HTERT RPE-1 (cell line): ENCODE data around the gene IGSF21.

Experiments
- in situ Hi-C: fragments of 300-500 bp; cut with MboI; formaldehyde crosslinking; loops from 4 replicates; pipeline ENCODE4 v1.14.3; 2020; ENCODE audit warnings: low sequenced_read_pairs

The IGSF21 gene

DNA sequence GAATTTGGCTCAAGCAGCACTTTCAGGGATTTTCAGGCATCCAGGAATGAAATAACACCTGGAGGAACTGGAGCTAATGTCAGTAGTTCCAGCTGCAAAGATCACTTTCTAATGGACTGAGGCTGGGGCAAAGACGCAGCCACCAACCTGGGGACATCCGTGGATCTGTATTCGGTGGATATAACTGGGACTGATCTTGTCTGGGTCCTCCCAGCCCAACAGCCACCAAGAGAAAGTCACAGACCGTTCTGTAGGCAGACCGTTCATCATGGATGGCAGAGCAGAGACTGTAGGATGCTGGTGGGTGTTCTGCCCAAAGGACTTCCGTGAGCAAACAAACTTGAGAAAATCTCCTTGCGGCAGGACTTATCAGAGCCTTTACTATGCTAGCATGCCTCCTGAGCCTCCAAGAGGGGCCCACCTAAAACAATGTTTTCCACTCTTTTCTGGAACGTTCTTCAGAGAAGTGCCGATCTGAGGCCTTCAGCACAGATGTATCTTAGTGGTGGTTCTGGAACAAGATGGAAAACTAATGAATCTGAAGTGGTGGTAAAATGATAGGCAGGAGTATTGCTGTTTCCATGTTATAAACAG is 287.1 kb downstream of the IGSF21 start:
- in situ Hi-C loops = no loop called here

DNA sequence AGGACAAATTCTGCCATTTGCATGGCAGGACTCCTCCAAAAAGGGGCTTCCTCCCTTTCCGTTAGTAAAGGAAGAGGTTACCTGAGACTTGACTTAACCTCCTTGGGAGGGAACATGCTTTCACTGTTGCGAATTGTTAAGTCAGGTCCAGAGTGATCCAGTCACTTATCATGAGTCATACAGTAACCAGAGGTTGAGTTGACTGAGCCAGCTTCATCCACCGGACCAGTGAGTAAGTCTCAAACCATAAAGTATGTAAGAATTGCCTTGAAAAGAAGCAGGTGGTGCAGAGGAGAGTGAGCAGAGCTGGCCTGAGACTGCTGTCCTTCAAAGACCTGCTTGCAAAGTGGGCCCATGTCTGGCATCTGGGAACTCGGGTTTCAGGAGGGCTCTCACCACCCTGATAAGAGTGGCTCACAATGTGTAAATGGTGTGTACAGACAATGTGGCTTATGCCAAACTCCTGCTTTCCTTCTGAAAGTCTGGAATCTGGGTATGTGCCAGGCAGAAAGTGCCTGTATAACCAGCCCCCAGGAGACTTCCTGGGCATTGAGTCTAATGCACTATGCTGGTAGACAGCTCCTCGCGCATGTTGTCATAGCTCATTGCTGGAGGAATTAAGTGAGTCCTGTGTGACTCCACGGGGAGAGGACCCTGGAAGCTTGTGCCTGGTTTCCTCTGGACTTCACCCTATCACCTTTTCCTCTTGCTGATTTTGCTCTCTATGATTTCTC is 288.8 kb downstream of the IGSF21 start:
- in situ Hi-C loops = no loop called here

DNA sequence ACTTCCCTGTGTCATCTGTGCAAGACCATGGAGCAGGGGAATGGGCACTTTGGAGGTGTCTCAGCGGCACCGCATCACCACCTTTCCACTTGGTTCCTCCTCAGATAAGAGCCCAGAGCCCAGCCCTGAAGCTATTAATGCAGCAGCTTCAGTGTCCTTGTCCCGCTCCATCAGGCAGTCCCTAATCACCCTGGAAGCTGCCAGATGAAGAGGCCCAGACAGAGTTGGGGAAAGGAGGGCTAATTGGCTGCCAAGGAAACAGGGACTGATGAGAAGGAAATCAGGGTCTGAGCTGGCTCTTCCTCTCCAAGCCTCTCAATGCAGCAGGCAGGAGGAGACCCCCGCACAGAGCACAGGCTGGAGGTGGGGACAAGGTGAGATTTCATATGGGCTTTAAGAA is 290.0 kb downstream of the IGSF21 start:
- in situ Hi-C loops = no loop called here

DNA sequence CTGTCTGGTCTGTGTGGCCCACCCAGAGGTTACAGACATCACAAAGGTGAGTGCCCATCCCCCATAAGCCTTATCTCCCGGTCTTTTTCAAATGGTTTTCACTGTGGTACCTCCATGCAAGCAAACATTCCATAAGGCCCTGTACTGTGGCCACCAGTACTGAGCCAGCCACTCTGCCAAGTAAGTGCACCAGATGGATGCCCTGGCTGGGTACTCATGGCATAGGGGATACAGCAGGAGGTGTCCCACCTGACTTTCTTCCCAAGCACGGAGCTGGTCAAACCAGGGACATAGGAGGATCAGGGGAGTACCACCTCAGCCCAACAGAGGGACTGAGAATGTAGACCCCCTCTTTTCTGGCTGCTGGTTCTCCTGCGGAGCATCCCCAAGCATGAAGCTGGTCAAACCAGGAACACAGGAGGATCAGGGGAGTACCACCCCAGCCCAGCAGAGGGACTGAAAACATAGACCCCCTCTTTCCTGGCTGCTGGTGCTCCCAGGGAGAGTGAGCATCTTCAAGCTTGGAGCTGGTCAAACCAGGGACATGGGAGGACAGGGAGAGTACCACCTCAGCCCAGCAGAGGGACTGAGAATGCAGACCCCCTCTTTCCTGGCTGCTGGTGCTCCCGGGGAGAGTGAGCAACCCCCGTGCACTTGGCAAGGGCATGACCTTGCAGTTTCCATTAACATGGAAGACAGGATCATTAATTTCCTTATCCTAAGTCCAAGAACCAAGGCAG is 291.4 kb downstream of the IGSF21 start:
- in situ Hi-C loops = no loop called here

DNA sequence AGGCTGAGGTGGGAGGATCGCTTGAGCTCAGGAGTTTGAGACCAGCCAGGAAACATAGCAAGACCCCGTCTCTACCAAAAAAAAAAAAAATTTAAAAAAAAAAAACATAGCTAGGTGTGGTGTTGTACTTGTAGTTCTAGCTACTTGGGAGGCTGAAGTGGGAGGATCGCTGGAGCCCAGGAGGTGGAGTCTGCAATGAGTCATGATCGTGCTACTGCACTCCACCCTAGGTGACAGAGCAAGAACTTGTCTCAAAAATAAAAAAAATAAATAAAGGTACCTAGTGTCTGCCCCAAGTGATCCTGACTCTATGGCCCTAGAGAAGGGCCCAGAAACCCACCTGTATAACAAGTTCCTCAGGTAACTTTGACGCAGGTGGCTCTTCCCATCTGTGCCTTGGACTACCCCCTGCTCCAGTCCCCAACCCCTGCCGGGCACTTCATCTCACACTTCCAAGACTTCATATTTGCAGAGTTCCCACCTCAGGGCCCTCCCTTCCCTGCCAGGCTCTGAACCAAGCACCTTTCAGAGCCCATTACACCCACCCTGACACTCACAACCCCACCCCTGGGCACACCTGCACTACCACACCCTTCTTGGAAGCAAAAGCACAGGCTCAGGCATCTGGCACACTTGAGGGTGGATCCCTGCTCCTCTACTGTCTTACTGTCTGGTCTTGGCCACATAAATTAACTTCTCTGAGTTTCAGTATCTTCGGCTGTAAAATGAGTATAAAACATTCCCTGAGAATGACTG is 292.9 kb downstream of the IGSF21 start:
- in situ Hi-C loops = no loop called here

DNA sequence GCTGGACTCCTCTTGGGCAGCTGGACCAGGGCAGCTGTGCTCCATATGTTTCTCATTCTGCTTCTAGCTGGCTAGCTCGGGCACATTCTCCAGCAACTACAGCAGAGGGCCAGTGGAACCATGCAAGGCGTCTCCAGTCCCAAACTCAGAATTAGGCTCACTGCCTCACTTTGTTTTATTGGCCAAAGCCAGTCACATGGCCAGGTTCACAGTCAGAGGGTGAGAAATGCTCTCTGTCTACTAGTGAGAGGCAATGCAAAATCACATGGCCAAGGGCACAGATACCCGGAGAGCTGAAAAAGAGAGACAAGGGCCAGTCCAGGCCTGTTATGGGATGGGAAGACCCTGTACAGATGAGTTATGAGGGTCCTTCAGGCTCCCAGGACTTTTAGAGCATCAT is 294.3 kb downstream of the IGSF21 start:
- in situ Hi-C loops = no loop called here

DNA sequence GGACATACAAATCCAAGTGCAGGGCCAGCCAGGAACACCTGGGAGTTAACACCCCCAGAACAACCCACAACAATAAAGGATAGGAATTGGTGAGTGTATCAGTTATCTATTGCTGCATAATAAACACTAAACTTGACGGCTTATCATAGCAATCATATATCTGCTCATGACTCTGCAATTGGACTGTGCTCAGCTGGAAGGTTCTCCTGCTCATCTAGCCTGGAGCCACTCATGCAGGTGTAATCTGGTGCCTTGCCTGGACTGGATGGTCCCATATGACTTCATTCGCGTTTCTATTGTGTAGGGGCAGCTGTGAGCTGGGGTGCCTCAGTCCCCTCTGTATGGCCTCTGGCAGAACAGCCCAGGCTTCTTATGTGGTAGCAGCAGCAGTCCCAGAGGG is 296.9 kb downstream of the IGSF21 start:
- in situ Hi-C loops = no loop called here

DNA sequence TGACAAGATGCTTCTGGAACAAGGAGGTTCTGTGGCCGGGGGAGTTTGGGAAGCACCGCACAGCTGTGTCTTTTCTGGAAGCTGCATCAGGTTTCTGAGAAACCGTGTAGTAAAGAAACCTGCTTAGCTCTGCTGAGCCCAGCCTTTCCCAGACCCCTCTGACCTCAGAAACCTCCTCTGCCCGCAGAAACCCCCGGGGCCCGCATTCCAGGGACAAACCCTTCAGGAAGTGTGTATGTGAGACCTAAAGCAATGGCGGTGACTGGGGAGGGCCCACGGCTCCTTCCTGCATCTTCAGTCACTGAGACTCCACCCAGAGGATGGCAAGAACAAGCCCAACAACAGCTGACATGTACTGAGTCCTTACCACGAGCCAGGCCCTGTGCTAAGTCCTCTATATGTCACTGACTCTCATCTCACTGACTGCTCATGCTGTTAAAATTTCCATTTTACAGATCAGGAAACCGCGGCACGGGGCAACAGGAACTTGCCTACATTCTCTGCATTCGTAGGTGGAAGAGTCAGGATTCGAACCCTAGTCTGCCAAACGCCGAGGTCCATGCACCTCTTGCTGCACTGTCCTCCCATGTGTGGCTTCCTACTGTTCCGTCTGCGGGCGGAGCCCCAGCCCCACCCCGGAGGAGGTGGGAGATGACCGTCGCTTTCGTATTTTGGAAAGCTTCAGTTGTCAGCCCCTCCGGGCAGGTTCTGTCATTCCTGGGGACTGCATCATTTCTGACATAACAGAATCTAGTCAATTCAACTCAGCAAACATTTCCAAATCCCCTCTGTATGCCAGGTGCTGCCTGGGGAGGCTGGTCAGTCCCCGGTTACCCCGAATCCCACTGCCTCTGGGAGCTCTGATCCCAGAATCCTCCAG is 299.8 kb downstream of the IGSF21 start:
- in situ Hi-C loops = no loop called here

DNA sequence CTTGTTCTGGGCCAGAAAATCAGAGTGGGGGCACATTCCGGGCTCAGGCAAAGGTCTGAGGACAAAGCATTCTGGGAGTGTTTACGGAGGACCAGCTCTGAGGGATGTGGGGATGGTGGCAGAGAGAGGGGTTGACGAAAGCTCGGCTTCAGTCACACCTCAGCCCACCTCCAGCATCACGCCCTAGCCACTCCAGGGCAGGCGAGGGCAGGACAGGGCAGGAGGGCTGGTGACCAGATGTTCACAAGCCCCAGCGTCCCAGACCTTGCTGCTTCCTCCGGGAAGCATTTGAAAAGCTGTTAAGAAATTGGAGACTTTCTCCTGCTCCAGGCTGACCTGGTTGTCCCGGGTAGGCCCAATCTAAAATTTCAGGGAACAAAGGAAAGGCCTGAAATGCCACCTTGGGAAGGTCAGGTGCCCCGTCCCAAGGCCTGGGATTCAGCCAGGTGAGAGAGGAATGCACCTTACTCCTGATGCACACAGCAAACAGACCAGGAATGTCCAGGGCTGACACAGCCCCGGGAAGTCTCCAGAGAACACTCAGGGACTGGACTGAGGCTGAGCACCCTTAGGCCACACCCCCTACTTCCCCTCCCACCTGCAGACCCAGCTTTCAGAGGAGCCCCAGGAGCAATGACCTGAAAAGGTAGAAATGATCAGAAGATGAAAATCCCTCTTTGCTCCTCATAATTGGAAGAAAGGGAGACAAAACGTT is 301.2 kb downstream of the IGSF21 start:
- in situ Hi-C loops = no loop called here

DNA sequence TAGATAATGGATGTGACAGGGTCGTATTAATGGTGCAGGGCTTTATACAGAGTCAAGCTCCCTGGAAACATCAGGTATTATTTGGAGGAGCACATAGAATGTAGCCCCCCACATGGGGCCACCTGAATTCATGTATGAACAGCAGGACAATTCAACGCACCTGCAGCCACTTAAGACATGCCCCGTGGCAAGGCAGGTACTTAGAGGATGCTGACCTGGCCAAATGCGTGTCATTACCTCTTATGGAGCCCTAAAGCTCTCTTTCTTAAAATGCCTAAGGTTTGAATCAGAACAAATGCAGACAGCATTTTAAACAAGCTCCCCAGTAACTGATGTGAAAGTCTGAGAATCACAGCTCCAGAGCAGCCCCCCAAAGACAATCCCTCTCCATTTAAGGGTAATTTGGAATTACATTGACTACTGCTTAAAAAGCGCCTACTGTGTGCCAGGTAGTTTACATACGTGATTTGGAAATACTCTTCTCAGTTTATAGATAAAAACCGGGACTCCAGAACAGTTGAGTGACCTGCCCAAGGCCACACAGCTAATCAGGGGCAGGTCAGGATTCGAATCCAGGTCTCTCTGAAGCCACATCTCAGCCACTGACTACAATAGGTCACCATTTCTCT is 302.1 kb downstream of the IGSF21 start:
- in situ Hi-C loops = no loop called here

DNA sequence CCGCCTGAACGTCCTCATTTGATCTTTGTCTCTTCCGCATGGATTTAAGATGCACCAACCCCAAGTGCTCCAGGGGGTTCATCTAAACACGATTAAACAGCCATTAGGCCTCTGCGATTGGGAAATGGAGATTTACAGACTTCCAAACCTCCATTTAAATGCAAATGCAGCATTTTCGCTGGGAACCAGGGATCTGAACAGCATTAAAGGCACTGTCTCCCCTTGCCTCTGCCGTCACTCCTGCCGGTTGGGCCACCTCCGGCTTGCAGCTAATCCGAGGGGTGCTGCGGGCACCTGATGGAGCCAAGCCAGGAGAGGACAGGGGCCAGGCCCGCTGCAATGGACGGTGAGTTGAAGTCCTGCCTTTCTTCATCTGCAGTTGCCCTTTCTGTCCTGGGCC is 302.8 kb downstream of the IGSF21 start:
- in situ Hi-C loops = no loop called here

DNA sequence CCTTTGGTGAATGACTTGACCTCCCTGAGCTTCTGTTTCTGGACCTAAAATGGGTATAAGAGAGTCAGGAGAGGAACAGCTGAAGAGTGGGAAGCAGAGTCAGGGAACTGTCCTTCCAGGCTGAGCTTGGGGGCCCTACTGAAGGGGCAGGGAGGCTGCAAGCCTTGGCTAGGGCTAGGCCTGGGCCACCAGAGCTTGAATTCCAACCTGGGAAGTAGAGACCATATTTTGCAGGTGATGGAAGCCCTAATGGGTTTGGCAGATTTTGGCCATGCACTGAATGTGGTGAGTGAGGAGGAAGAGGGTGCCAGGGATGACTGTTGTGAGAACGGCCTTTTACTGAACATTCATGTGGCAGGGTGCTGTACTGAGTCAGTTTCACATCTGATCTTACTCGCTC is 303.7 kb downstream of the IGSF21 start:
- in situ Hi-C loops = no loop called here

DNA sequence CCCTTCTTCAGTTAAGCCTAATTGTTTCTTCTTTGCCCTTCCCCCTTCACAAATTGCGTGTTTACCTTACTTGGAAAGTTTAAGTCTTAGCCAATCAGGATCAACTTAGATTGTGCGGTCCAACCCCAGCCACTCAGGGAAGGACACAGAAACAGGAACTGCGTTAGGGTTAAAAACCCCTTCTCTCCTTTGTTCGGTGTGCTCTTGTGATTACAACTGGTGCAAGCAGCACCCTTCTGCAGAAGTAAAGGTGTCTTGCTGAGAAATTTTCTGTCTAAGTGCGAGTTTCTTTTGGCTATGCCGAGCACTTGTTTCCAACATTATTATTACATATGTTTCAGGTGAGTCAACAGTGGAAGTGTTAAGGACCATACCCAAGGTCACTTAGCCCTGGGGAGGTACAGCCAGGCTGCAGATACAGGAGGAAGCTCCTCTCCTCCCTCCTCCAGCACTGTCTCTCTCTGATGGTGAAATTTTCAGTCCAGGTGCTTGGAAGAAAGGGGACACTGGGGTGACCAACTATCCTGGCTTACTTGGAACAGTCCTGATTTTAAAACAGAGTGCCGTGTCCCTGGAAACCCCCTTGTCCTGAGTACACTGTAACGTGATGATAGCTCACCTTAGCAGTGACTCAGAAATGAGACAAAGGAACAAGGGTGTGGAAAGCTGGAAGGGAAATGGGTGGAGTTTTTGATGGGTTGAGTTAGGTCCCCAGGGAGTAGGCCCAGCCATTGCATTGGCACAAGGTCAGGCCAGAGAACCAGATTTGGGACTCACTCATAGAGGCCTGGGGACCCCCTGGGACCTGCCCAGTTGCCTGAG is 304.4 kb downstream of the IGSF21 start:
- in situ Hi-C loops = no loop called here

DNA sequence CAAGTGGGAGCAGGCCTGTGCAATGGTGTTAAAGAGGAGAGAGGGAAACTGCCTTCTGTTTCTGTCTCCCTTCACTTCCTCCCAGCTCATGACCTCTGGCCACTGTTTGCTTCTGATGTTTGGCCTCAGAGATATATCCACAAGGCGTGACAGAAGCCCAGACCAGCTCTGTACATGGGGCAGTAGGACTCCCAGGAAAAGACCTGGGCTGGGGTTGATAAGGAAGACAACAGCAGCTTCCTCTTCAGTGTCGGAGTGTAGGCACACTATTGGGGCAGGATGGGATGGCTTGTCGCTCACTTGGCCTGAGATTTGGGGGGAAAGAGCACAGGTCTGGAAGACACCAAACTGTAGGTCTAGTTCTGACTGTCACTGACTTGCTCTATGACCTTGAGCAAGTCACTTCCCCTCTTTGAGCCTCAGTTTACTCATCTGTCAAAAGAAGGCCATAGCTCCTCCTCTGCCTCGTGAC is 305.3 kb downstream of the IGSF21 start:
- in situ Hi-C loops = no loop called here

DNA sequence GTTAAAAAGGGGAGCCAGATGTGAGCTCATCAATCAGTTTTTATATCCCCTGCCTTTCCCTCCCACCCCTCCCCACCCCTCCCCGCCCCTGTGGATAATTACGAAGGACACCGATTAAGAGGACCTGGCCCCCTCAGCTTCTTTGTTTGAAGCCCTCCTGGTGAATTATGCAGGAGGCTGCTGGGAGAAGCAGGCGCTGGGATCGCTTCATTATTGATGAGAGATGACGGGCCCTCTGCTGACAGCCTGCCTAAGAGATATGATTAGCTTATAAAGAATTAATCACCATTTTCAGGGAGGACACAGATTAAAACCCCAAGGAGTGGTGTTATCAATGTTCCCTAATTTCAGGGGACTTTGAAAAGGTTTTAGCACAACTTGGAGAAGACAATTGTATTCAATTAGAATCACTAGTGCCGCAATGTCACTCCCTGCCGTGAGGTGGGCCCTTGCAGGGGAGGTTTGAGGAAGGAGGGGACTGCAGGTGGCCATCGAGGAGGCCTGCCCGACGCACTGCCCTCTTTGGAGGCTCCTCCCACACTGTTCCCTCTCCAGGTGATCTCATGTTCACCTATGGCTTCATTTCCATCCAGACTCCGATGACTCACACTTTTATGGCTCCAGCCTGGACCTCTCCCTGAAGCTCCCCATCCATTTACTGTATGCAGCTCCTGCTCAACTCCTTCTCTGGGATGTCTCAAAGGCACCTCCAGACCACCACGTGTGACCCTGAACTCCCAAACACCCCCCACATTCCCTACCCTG is 306.1 kb downstream of the IGSF21 start:
- in situ Hi-C loops = no loop called here

DNA sequence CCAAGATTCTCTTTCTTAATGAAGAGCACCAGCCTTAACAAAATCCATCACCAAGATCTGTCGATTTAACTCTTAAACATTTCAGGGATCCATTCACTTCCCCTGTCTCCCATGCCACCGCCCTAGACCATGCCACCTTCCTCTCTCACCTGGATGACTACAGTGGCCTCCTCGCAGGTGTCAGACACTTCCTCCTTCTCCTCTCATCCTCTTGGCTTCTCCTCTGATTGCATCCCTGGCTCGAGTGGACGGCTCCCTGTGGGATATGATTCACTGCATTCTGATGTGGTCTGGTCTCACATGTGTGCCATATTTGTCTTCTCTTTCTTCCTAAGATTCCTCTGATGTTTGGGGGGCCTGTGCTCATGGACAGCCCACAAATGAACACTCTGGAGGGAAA is 306.7 kb downstream of the IGSF21 start:
- in situ Hi-C loops = no loop called here

DNA sequence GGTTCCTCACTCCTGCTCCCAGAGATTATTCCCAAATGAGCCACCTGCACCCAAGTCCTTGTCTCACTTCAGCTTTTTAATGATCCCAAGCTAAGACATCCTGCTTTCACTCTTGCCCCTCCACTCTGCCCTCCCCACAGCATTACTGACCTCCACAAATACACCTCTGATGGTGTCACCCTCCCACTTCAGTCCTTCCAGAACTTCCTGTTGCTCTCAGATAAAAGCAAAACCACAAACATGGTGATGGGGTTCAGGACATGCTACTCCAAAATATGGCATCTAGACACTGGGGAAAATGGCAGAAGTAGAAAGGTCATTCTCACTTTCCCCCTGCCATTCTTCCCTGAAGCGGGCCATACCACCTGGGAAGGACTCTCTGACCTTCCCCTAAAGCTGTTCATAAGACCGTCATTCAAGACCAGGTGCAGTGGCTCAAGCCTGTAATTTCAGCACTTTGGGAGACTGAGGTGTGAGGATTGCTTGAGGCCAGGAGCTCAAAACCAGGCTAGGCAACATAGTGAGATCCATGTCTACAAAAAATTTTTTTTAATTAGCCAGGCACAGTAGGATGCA is 307.4 kb downstream of the IGSF21 start:
- in situ Hi-C loops = no loop called here
